Caco-2 (cell line): Measurements from ENCODE around the gene PUM1. TPM values are rescaled to one million over a fixed set of nuclear protein-coding genes. Genes with fewer than 3 reads are reported as not detected.

Experiments used
- BruUV-seq: library from RNA; stranded (reverse); fragments of 400-500 nt; replicated peaks from 2 replicates; lab custom pipeline; 2021; lab: Mats Ljungman, UMichigan
- CTCF ChIA-PET: fragments of 300-600 bp; sonication (Branson Sonifier 250); formaldehyde crosslinking; loops from one replicate; lab custom pipeline; 2022; ENCODE audit warnings: antibody characterized with exemption; lab: Charles Lee
- POLR2A ChIA-PET: fragments of 300-600 bp; sonication (Branson Sonifier 250); formaldehyde crosslinking; loops from one replicate; lab custom pipeline; 2022; ENCODE audit warnings: antibody characterized with exemption; lab: Charles Lee
- DNase-seq, 2 experiments: peaks; one replicate each; pipeline versions ENCODE4 v3.0.0 to v3.0.0-alpha.2; 2020 to 2022
- H3K27me3 ChIP-seq: replicated peaks from 2 replicates; pipeline ENCODE4 v1.6.0; 2011; ENCODE audit warnings: low read length; ENCODE audit not compliant: control insufficient read depth, insufficient read depth
- H3K36me3 ChIP-seq: 2 replicates; pipeline ENCODE4 v1.5.1; 2011; ENCODE audit warnings: low read length; ENCODE audit not compliant: control insufficient read depth, insufficient read depth
- H3K4me1 ChIP-seq: fragments of 250-450 bp; sonication (Bioruptor Pico); 2 replicates; pipeline ENCODE4 v1.5.1; 2020; ENCODE audit warnings: mild to moderate bottlenecking
- H3K4me3 ChIP-seq: 2 replicates; pipeline ENCODE4 v1.5.1; 2011; ENCODE audit warnings: low read depth, mild to moderate bottlenecking, control low read depth, low read length
- H3K9me3 ChIP-seq: fragments of 250-450 bp; sonication (Bioruptor Pico); 2 replicates; pipeline ENCODE4 v1.5.1; 2020; ENCODE audit warnings: mild to moderate bottlenecking, moderate library complexity
- H3K27ac Mint-ChIP-seq: one replicate; pipeline ENCODE4 v1.8.0; 2022; ENCODE audit warnings: mixed read lengths; ENCODE audit not compliant: unreplicated experiment
- H3K27me3 Mint-ChIP-seq: one replicate; pipeline ENCODE4 v1.8.0; 2022; ENCODE audit warnings: mixed read lengths; ENCODE audit not compliant: insufficient read depth, unreplicated experiment
- H3K36me3 Mint-ChIP-seq: one replicate; pipeline ENCODE4 v1.8.0; 2022; ENCODE audit warnings: mild to moderate bottlenecking, mixed read lengths; ENCODE audit not compliant: insufficient read depth, unreplicated experiment
- H3K4me1 Mint-ChIP-seq: one replicate; pipeline ENCODE4 v1.8.0; 2022; ENCODE audit warnings: low read depth, mixed read lengths; ENCODE audit not compliant: unreplicated experiment
- H3K4me3 Mint-ChIP-seq: one replicate; pipeline ENCODE4 v1.8.0; 2022; ENCODE audit warnings: mild to moderate bottlenecking, moderate library complexity, mixed read lengths; ENCODE audit not compliant: unreplicated experiment
- H3K9me3 Mint-ChIP-seq: one replicate; pipeline ENCODE4 v1.8.0; 2022; ENCODE audit warnings: mixed read lengths; ENCODE audit not compliant: unreplicated experiment
- intact Hi-C: fragments of 100-400 bp; cut with micrococcal nuclease; formaldehyde crosslinking; loops from one replicate; pipeline ENCODE4 v1.10.0; 2022; ENCODE audit not compliant: unreplicated experiment
- total RNA-seq: library from RNA; stranded (reverse); gene quantifications from 2 replicates; pipeline ENCODE4 v1.2.3, GENCODE V29; 2022
- TF ChIP-seq, protein P1 (sequence below), 2 experiments: fragments of 200-600 bp in 1 of 2; IDR thresholded peaks; 1 replicate in 1 of 2; 2 replicates in 1 of 2; pipeline versions ENCODE4 v1.5.1 to v1.8.0; 2011 to 2022; ENCODE audit warnings: antibody characterized with exemption in 1 of 2, control low read depth in 1 of 2, inconsistent platforms in 1 of 2, low read depth in 1 of 2, low read length in 1 of 2, mild to moderate bottlenecking in 1 of 2, moderate library complexity in 1 of 2; ENCODE audit not compliant: insufficient read depth in 1 of 2, severe bottlenecking in 1 of 2, unreplicated experiment in 1 of 2

Gene PUM1
- total RNA-seq, 1 experiment from 2014 or later = 93.7 TPM

DNA sequence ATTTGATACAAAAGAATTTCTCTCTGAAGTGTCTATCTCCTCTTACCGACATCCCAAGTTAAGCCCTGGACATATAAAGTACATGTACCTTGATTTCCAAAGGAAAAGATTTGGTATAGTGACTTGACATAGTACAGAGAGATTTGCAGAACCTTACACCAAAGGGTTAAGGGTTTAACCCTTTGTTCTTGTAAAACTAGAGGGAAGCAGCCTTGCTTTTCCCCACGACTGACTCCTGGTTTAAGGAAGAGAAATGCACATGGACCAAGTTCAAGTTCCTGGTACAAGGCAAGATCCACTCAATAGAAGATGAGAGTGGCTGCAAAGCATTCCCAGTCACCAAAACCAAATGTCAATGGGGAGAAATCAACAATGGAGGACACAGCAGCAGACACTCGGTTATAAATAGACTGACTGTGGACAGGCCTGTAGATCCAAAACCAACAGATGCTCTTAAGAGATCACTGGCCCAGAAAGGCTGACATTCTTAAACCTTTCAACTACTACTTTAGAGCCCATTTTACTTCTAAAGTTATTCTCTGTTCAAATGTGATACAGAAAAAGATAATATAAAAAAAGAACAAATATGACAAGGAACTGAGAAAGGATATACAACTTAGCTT, 69.4 kb downstream of the PUM1 start:
- no peak for DNase-seq
- no peak overlapping the region for H3K4me3 Mint-ChIP-seq
- Histone ChIP-seq H3K36me3 (no peaks in the 10 kb centered on the region), H3K9me3 (no peaks in the 10 kb centered on the region), H3K4me1 (peaks cover 20% of the 10 kb centered on the region), H3K4me3 (no peak overlapping the region), H3K27me3 (no peaks in the 10 kb centered on the region)
- TF ChIP-seq, protein P1, sequence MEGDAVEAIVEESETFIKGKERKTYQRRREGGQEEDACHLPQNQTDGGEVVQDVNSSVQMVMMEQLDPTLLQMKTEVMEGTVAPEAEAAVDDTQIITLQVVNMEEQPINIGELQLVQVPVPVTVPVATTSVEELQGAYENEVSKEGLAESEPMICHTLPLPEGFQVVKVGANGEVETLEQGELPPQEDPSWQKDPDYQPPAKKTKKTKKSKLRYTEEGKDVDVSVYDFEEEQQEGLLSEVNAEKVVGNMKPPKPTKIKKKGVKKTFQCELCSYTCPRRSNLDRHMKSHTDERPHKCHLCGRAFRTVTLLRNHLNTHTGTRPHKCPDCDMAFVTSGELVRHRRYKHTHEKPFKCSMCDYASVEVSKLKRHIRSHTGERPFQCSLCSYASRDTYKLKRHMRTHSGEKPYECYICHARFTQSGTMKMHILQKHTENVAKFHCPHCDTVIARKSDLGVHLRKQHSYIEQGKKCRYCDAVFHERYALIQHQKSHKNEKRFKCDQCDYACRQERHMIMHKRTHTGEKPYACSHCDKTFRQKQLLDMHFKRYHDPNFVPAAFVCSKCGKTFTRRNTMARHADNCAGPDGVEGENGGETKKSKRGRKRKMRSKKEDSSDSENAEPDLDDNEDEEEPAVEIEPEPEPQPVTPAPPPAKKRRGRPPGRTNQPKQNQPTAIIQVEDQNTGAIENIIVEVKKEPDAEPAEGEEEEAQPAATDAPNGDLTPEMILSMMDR (IDR thresholded peaks at IDR 0.05; ENCODE audit: insufficient read depth in 1 of 2, low read depth in 1 of 2, low read length in 1 of 2, severe bottlenecking in 1 of 2, unreplicated experiment in 1 of 2) = no peak
- H3K4me1 Mint-ChIP-seq = no peaks in the 10 kb centered on the region
- CTCF ChIA-PET = no interaction called here
- no peaks in the 10 kb centered on the region for H3K27me3 Mint-ChIP-seq
- intact Hi-C loops = no loop called here
- POLR2A ChIA-PET = no interaction called here
- no peak overlapping the region for H3K27ac Mint-ChIP-seq
- peaks cover 50% of the 10 kb centered on the region for H3K36me3 Mint-ChIP-seq
- no peaks in the 10 kb centered on the region for H3K9me3 Mint-ChIP-seq
- no TSS peak for BruUV-seq

GRCh38 chr1:30991862-30992606, 73.5 kb downstream of the PUM1 start:
- CTCF ChIA-PET = no interaction called here
- peaks cover 53% of the 10 kb centered on the region for H3K36me3 Mint-ChIP-seq

GRCh38 chr1:30990591-30990990, 74.9 kb downstream of the PUM1 start:
- intact Hi-C loops = no loop called here
- no peak for DNase-seq
- H3K9me3 Mint-ChIP-seq = no peaks in the 10 kb centered on the region
- TF ChIP-seq, protein P1 (IDR thresholded peaks at IDR 0.05; ENCODE audit: insufficient read depth in 1 of 2, low read depth in 1 of 2, low read length in 1 of 2, severe bottlenecking in 1 of 2, unreplicated experiment in 1 of 2) = no peak
- no TSS peak for BruUV-seq
- peaks cover 39% of the 10 kb centered on the region for H3K36me3 Mint-ChIP-seq
- H3K4me3 ChIP-seq = no peak overlapping the region
- H3K4me1 Mint-ChIP-seq = peaks cover 9% of the 10 kb centered on the region
- ChIA-PET POLR2A (no interaction called here), CTCF (no interaction called here)
- no peak overlapping the region for H3K27ac Mint-ChIP-seq
- H3K4me1 ChIP-seq = peaks cover 20% of the 10 kb centered on the region
- no peaks in the 10 kb centered on the region for H3K27me3 Mint-ChIP-seq
- H3K9me3 ChIP-seq = no peaks in the 10 kb centered on the region
- H3K36me3 ChIP-seq = no peaks in the 10 kb centered on the region
- H3K27me3 ChIP-seq = no peaks in the 10 kb centered on the region
- H3K4me3 Mint-ChIP-seq = no peak overlapping the region

More at GRCh38 chr1:30991862-30992606, 73.5 kb downstream of the PUM1 start:
- H3K4me3 Mint-ChIP-seq = no peak overlapping the region
- TF ChIP-seq, protein P1 (IDR thresholded peaks at IDR 0.05; ENCODE audit: insufficient read depth in 1 of 2, low read depth in 1 of 2, low read length in 1 of 2, severe bottlenecking in 1 of 2, unreplicated experiment in 1 of 2) = no peak
- Histone ChIP-seq H3K36me3 (no peaks in the 10 kb centered on the region), H3K27me3 (no peaks in the 10 kb centered on the region), H3K4me3 (no peak overlapping the region), H3K4me1 (peaks cover 20% of the 10 kb centered on the region), H3K9me3 (no peaks in the 10 kb centered on the region)
- peaks cover 9% of the 10 kb centered on the region for H3K4me1 Mint-ChIP-seq
- no peak overlapping the region for H3K27ac Mint-ChIP-seq
- no peaks in the 10 kb centered on the region for H3K9me3 Mint-ChIP-seq
- DNase-seq = no peak
- POLR2A ChIA-PET = no interaction called here
- H3K27me3 Mint-ChIP-seq = no peaks in the 10 kb centered on the region
- intact Hi-C loops = no loop called here
- BruUV-seq = no TSS peak
